Vagina (tissue), 2 donors: Measurements from ENCODE around the gene NOP53.

Experiments used
- CTCF ChIP-seq, 3 experiments: fragments of 450-650 bp in 2 of 3; fragments of 200-600 bp in 1 of 3; sonication (generic) in 1 of 3; IDR thresholded peaks; one replicate each; pipeline ENCODE4 v1.5.1; 2017 to 2019; ENCODE audit warnings: antibody characterized with exemption in 3 of 3, mild to moderate bottlenecking in 2 of 3, moderate library complexity in 2 of 3
- POLR2A ChIP-seq, 2 donors: fragments of 450-650 bp; IDR thresholded peaks; one replicate each; pipeline ENCODE4 v1.6.1; 2017; ENCODE audit warnings: antibody characterized with exemption in 2 of 2, mild to moderate bottlenecking in 2 of 2, moderate library complexity in 2 of 2
- POLR2AphosphoS5 ChIP-seq, 2 donors: sonication (generic); formaldehyde crosslinking; IDR thresholded peaks; one replicate each; pipeline ENCODE4 v1.9.0; 2017; ENCODE audit warnings: antibody characterized with exemption in 2 of 2, mild to moderate bottlenecking in 2 of 2, low read depth in 1 of 2; ENCODE audit not compliant: insufficient read depth in 1 of 2

- TF ChIP-seq CTCF (IDR thresholded peaks at IDR 0.05) (no peak), POLR2A (IDR thresholded peaks at IDR 0.05) (no peak), POLR2AphosphoS5 (IDR thresholded peaks at IDR 0.05; ENCODE audit: insufficient read depth in 1 of 2, low read depth in 1 of 2) (no peak)
Observed at GRCh38 chr19:47726467-47726866, 18.9 kb upstream of the NOP53 start.
